A673 (cell line): ENCODE results near the gene MC2R.

Source experiments
- CTCF ChIP-seq: fragments of 300-800, 200-600 bp; sonication (generic); conservative IDR thresholded peaks from 2 replicates; pipeline ENCODE4 v1.5.1; 2017; ENCODE audit warnings: low read depth, mild to moderate bottlenecking, antibody characterized with exemption, low read length, moderate library complexity, mixed read lengths
- EZH2 ChIP-seq: fragments of 200-600 bp; sonication (generic); IDR thresholded peaks from 2 replicates; pipeline ENCODE4 v1.6.1; 2017; ENCODE audit warnings: borderline replicate concordance, low read depth, mild to moderate bottlenecking, mixed read lengths, antibody characterized with exemption, low read length; ENCODE audit not compliant: poor library complexity, severe bottlenecking

GRCh38 chr18:13914170-13914569 lies 1.2 kb downstream of the MC2R start:
- no peak for TF ChIP-seq CTCF
- TF ChIP-seq EZH2: no peak
